Measurements from ENCODE around the gene PNO1. TPM values are rescaled to one million over a fixed set of nuclear protein-coding genes. Genes with fewer than 3 reads are reported as not detected.

Gene PNO1
- total and polyA plus RNA-seq, 2 experiments from 2014 or later: 34.6 to 43.7 TPM

DNA sequence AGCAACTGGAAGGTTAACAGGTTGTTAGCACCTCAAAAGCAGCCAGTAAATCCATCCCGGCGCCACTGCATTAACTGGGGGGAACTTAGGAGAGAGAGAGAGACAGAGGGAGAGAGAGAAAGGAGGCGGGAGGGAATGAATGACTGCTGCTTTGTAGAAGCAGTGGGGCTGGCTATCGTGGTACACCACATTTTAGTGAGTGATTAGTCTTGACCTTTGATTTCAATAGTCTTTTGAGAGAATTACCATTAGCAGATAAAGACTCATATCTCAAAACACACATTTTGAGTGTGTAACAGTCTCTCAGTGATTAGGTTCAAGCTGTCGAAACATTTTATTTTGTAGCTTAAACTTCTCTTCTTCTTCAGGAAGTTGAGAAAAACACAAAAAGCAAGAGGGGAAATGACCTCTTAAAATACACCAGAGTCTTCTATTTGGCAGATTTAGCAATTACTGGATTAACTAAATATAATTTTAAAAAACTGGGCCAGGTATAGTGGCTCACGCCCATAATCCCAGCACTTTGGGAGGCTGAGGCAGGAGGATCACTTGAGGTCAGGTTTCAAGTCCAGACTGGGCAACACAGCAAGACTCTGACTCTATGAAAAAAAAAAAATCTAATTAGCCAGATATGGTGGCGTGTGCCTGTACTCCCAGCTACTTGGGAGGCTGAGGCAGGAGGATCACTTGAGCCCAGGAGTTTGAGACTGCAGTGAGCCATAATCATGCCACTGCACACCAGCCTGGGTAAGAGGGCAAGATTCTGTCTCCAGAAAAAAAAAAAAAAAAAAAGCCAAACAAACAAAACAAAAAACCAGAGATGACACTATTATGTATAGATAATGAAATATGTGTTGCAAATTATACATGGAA is 22.0 kb upstream of the PNO1 start (continued):
- TF ChIP-seq ZNF331 (CRISPR knock-in tag; IDR thresholded peaks at IDR 0.05; ENCODE audit: low read depth): no peak
- no peak for TF ChIP-seq EZH2 (IDR thresholded peaks at IDR 0.05; ENCODE audit: low read depth, unreplicated experiment)
- no peak for TF ChIP-seq ZNF114 (CRISPR knock-in tag; IDR thresholded peaks at IDR 0.05)
- TF ChIP-seq, protein P1, sequence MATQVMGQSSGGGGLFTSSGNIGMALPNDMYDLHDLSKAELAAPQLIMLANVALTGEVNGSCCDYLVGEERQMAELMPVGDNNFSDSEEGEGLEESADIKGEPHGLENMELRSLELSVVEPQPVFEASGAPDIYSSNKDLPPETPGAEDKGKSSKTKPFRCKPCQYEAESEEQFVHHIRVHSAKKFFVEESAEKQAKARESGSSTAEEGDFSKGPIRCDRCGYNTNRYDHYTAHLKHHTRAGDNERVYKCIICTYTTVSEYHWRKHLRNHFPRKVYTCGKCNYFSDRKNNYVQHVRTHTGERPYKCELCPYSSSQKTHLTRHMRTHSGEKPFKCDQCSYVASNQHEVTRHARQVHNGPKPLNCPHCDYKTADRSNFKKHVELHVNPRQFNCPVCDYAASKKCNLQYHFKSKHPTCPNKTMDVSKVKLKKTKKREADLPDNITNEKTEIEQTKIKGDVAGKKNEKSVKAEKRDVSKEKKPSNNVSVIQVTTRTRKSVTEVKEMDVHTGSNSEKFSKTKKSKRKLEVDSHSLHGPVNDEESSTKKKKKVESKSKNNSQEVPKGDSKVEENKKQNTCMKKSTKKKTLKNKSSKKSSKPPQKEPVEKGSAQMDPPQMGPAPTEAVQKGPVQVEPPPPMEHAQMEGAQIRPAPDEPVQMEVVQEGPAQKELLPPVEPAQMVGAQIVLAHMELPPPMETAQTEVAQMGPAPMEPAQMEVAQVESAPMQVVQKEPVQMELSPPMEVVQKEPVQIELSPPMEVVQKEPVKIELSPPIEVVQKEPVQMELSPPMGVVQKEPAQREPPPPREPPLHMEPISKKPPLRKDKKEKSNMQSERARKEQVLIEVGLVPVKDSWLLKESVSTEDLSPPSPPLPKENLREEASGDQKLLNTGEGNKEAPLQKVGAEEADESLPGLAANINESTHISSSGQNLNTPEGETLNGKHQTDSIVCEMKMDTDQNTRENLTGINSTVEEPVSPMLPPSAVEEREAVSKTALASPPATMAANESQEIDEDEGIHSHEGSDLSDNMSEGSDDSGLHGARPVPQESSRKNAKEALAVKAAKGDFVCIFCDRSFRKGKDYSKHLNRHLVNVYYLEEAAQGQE (IDR thresholded peaks at IDR 0.05; ENCODE audit: unreplicated experiment): no peak
- TF ChIP-seq POLR2AphosphoS5 (IDR thresholded peaks at IDR 0.05; ENCODE audit: low read depth): no peak

- H3K9me3 Mint-ChIP-seq: no peaks in the 10 kb centered on the region
- no peaks in the 10 kb centered on the region for H3F3A ChIP-seq (replicated peaks; ENCODE audit: low read depth)
- no peaks in the 10 kb centered on the region; the same call in 1 of the 2 replicates for H4K20me1 ChIP-seq (replicated peaks; ENCODE audit: insufficient read depth)
- no peaks in the 10 kb centered on the region for H3K9me2 ChIP-seq (ENCODE audit: insufficient read depth)
- no peak overlapping the region for H3K4me3 ChIP-seq
- H3K79me2 ChIP-seq (replicated peaks; ENCODE audit: insufficient read depth): no peaks in the 10 kb centered on the region
- H3K4me1 Mint-ChIP-seq: no peaks in the 10 kb centered on the region
- no peak overlapping the region for H3K27ac ChIP-seq (ENCODE audit: low read depth)
- DNase-seq (ENCODE audit: low spot score) (no peak), ATAC-seq (no peak)
- peaks cover 4% of the 10 kb centered on the region; the same call in 1 of the 2 replicates for H3K36me3 ChIP-seq (ENCODE audit: insufficient read depth)
- no peak overlapping the region for H3K4me3 Mint-ChIP-seq
- H3K27ac Mint-ChIP-seq: no peak overlapping the region
- H3K4me1 ChIP-seq (ENCODE audit: insufficient read depth): no peaks in the 10 kb centered on the region
- H3K4me2 ChIP-seq: no peak overlapping the region
- no peaks in the 10 kb centered on the region for H3K27me3 Mint-ChIP-seq (ENCODE audit: insufficient read depth, low read depth, poor library complexity)
- no peak overlapping the region for H2AFZ ChIP-seq
- no peaks in the 10 kb centered on the region for H3K27me3 ChIP-seq (ENCODE audit: insufficient read depth)
- H3K36me3 Mint-ChIP-seq (ENCODE audit: low read depth): 0 out of 3 replicates have a peak, but pooled peaks cover 5% of the 10 kb centered on the region
- no peak for TF ChIP-seq ETS1 (IDR thresholded peaks at IDR 0.05)
- no peak for TF ChIP-seq STAT1 (IDR thresholded peaks at IDR 0.05; ENCODE audit: unreplicated experiment)
- no peak for TF ChIP-seq EZH2phosphoT487 (IDR thresholded peaks at IDR 0.05; ENCODE audit: unreplicated experiment)
- TF ChIP-seq ZNF114 (CRISPR knock-in tag; IDR thresholded peaks at IDR 0.05): no peak
- TF ChIP-seq EZH2 (IDR thresholded peaks at IDR 0.05; ENCODE audit: low read depth, unreplicated experiment): no peak
- TF ChIP-seq CREB1 (CRISPR knock-in tag; IDR thresholded peaks at IDR 0.05; ENCODE audit: low read depth): no peak
- TF ChIP-seq JUNB (IDR thresholded peaks at IDR 0.05; ENCODE audit: unreplicated experiment): no peak
- TF ChIP-seq, protein P2, sequence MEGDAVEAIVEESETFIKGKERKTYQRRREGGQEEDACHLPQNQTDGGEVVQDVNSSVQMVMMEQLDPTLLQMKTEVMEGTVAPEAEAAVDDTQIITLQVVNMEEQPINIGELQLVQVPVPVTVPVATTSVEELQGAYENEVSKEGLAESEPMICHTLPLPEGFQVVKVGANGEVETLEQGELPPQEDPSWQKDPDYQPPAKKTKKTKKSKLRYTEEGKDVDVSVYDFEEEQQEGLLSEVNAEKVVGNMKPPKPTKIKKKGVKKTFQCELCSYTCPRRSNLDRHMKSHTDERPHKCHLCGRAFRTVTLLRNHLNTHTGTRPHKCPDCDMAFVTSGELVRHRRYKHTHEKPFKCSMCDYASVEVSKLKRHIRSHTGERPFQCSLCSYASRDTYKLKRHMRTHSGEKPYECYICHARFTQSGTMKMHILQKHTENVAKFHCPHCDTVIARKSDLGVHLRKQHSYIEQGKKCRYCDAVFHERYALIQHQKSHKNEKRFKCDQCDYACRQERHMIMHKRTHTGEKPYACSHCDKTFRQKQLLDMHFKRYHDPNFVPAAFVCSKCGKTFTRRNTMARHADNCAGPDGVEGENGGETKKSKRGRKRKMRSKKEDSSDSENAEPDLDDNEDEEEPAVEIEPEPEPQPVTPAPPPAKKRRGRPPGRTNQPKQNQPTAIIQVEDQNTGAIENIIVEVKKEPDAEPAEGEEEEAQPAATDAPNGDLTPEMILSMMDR (conservative IDR thresholded peaks at IDR 0.05; ENCODE audit: low read depth in 2 of 2): no peak
- TF ChIP-seq POLR2AphosphoS5 (IDR thresholded peaks at IDR 0.05; ENCODE audit: low read depth): no peak
- no peak for TF ChIP-seq ZNF331 (CRISPR knock-in tag; IDR thresholded peaks at IDR 0.05; ENCODE audit: low read depth)
- TF ChIP-seq NANOG (IDR thresholded peaks at IDR 0.05; ENCODE audit: borderline replicate concordance): no peak
- TF ChIP-seq, protein P1 (IDR thresholded peaks at IDR 0.05; ENCODE audit: unreplicated experiment): no peak
These were observed 15.8 kb upstream of the PNO1 start for GRCh38 chr2:68141875-68142274.
